CD14-positive monocyte (primary cell): ENCODE data around the gene MRPS34. TPM values are rescaled to one million over a fixed set of nuclear protein-coding genes. Genes with fewer than 3 reads are reported as not detected.
A peak's percentile ranks its signal among the peaks of the same experiment; 100 is the strongest.

Experiments
- DNase-seq, 3 donors: peaks; one replicate each; pipeline ENCODE4 v3.0.0-alpha.2; 2011 to 2022
- H2AFZ ChIP-seq: 2 replicates; pipeline ENCODE4 v1.6.0; 2012; ENCODE audit warnings: mild to moderate bottlenecking, low read depth, low read length, inconsistent platforms; ENCODE audit not compliant: insufficient read depth, poor library complexity, severe bottlenecking
- H3K27ac ChIP-seq, 2 donors: 1 replicate in 1 of 2; 2 replicates in 1 of 2; pipeline ENCODE4 v1.5.1; 2012 to 2013; ENCODE audit warnings: low read length in 2 of 2, control low read depth in 1 of 2, inconsistent platforms in 1 of 2, low read depth in 1 of 2, mild to moderate bottlenecking in 1 of 2
- H3K27me3 ChIP-seq, 2 donors: one replicate each; pipeline versions ENCODE4 v1.6.0 to v1.6.1; 2011 to 2013; ENCODE audit warnings: low read length in 2 of 2; ENCODE audit not compliant: control insufficient read depth in 2 of 2, insufficient read depth in 2 of 2
- H3K36me3 ChIP-seq, 2 donors: replicated peaks in 1 of 2; 1 replicate in 1 of 2; 2 replicates in 1 of 2; pipeline versions ENCODE4 v1.5.1 to v1.6.1; 2012 to 2013; ENCODE audit warnings: low read length in 2 of 2, control low read depth in 1 of 2, inconsistent platforms in 1 of 2, mild to moderate bottlenecking in 1 of 2; ENCODE audit not compliant: insufficient read depth in 2 of 2, control insufficient read depth in 1 of 2
- H3K4me1 ChIP-seq, 2 donors: 1 replicate in 1 of 2; 2 replicates in 1 of 2; pipeline versions ENCODE4 v1.5.1 to v1.6.1; 2012 to 2013; ENCODE audit warnings: low read length in 2 of 2, control low read depth in 1 of 2, inconsistent platforms in 1 of 2, mild to moderate bottlenecking in 1 of 2, moderate library complexity in 1 of 2; ENCODE audit not compliant: insufficient read depth in 2 of 2, control insufficient read depth in 1 of 2
- H3K4me2 ChIP-seq: replicated peaks from 2 replicates; pipeline ENCODE3; 2012; ENCODE audit warnings: low read length, moderate library complexity, mild to moderate bottlenecking; ENCODE audit not compliant: poor library complexity, severe bottlenecking; ENCODE audit errors: extremely low read depth
- H3K4me3 ChIP-seq, 3 experiments: fragments of 200-600 bp in 1 of 3; sonication (generic) in 1 of 3; replicated peaks in 1 of 3; 1 replicate in 2 of 3; 2 replicates in 1 of 3; pipeline ENCODE4 v1.5.1; 2011 to 2013; ENCODE audit warnings: low read length in 3 of 3, mild to moderate bottlenecking in 3 of 3, control low read depth in 2 of 3, low read depth in 2 of 3, inconsistent platforms in 1 of 3, moderate library complexity in 1 of 3
- H3K79me2 ChIP-seq: 2 replicates; pipeline ENCODE4 v1.6.0; 2012; ENCODE audit warnings: mild to moderate bottlenecking, control low read depth, inconsistent platforms, low read length, moderate library complexity; ENCODE audit not compliant: insufficient read depth
- H3K9ac ChIP-seq: 2 replicates; pipeline ENCODE4 v1.6.0; 2017; ENCODE audit warnings: low read length, mild to moderate bottlenecking; ENCODE audit not compliant: insufficient read depth, poor library complexity, severe bottlenecking
- H3K9me3 ChIP-seq, 2 donors: replicated peaks in 1 of 2; 1 replicate in 1 of 2; 2 replicates in 1 of 2; pipeline versions ENCODE4 v1.5.1 to v1.6.1; 2012 to 2013; ENCODE audit warnings: low read length in 2 of 2, control low read depth in 1 of 2; ENCODE audit not compliant: control insufficient read depth in 1 of 2, insufficient read depth in 1 of 2
- H4K20me1 ChIP-seq: 2 replicates; pipeline ENCODE4 v1.6.0; 2012; ENCODE audit warnings: mild to moderate bottlenecking, low read length, control low read depth, moderate library complexity; ENCODE audit not compliant: insufficient read depth
- H3K27ac Mint-ChIP-seq, 7 donors: one replicate each; pipeline ENCODE4 v1.8.0; 2020; ENCODE audit warnings: mild to moderate bottlenecking in 7 of 7, mixed read lengths in 7 of 7, moderate library complexity in 6 of 7, inconsistent platforms in 2 of 7
- H3K27me3 Mint-ChIP-seq, 3 donors: one replicate each; pipeline ENCODE4 v1.8.0; 2021 to 2022; ENCODE audit warnings: low read depth in 3 of 3, mild to moderate bottlenecking in 3 of 3, mixed read lengths in 3 of 3, moderate library complexity in 3 of 3, inconsistent platforms in 1 of 3
- H3K36me3 Mint-ChIP-seq, 2 donors: one replicate each; pipeline ENCODE4 v1.8.0; 2020; ENCODE audit warnings: mixed read lengths in 2 of 2, inconsistent platforms in 1 of 2, mild to moderate bottlenecking in 1 of 2
- H3K4me1 Mint-ChIP-seq: one replicate; pipeline ENCODE4 v1.8.0; 2020; ENCODE audit warnings: mild to moderate bottlenecking, mixed read lengths
- H3K4me3 Mint-ChIP-seq, 2 donors: one replicate each; pipeline ENCODE4 v1.8.0; 2020; ENCODE audit warnings: mild to moderate bottlenecking in 2 of 2, mixed read lengths in 2 of 2, moderate library complexity in 1 of 2
- H3K9me3 Mint-ChIP-seq, 7 donors: one replicate each; pipeline ENCODE4 v1.8.0; 2020 to 2022; ENCODE audit warnings: mixed read lengths in 7 of 7, mild to moderate bottlenecking in 6 of 7, moderate library complexity in 6 of 7, inconsistent platforms in 2 of 7
- WGBS: methylation state at CpG from one replicate; pipeline ENCODE4 v1.1.5; 2013; ENCODE audit warnings: missing lambda C conversion rate; ENCODE audit not compliant: insufficient coverage; 5-methylcytosine and 5-hydroxymethylcytosine counted together
- intact Hi-C, 2 donors: fragments of 100-400 bp; cut with micrococcal nuclease; formaldehyde crosslinking; loops; one replicate each; pipeline versions ENCODE4 v1.15.0 to v1.15.1; 2023
- polyA plus RNA-seq, 3 donors: library from polyadenylated mRNA; depleted of rRNA in 1 of 3; unstranded in 2 of 3; stranded (reverse) in 1 of 3; fragments of 300-500 nt in 2 of 3; fragments of >200 nt in 1 of 3; fragmentation: Illumina TruSeq in 2 of 3; gene quantifications; 1 replicate in 2 of 3; 2 replicates in 1 of 3; pipeline ENCODE4 v1.2.3, GENCODE V29; 2012 to 2021
- TF ChIP-seq, protein P1 (sequence below): fragments of 200-600 bp; IDR thresholded peaks from one replicate; pipeline ENCODE4 v1.8.0; 2022; ENCODE audit warnings: antibody characterized with exemption, mild to moderate bottlenecking

Gene MRPS34
- polyA plus RNA-seq, 3 donors: 34.5 to 137 (median 109) TPM

DNA sequence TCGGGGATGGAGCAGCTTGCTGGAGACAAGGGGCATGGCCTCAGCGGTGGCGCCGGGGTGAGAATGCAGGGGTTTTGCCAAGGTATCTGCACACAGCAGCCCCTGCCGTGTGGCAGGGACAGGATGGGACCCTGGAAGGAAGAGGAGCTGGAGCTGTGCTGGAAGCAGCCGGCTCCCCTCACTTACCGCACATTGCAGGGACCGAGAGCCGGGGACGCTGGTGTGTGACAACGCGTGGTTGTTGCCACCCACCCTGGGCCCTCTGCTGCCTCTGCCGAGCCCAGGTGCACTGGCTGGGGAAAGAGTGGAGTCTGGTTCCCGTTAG lies 12.9 kb upstream of the MRPS34 start:
- peaks cover 46% of the 10 kb centered on the region for H4K20me1 ChIP-seq
- no peaks in the 10 kb centered on the region for H3K27me3 ChIP-seq
- no peak overlapping the region for H3K27ac ChIP-seq
- H3K27ac Mint-ChIP-seq: no peak overlapping the region
- no peak overlapping the region for H3K4me3 Mint-ChIP-seq
- H3K9me3 Mint-ChIP-seq: no peaks in the 10 kb centered on the region
- peaks cover 49% of the 10 kb centered on the region for H3K79me2 ChIP-seq
- no peak overlapping the region for H3K4me2 ChIP-seq
- peaks cover 23 to 28% of the 10 kb centered on the region in 2 donors for H3K4me1 ChIP-seq
- no peaks in the 10 kb centered on the region for H3K27me3 Mint-ChIP-seq
- peaks cover 23% of the 10 kb centered on the region for H3K4me1 Mint-ChIP-seq
- TF ChIP-seq, protein P1, sequence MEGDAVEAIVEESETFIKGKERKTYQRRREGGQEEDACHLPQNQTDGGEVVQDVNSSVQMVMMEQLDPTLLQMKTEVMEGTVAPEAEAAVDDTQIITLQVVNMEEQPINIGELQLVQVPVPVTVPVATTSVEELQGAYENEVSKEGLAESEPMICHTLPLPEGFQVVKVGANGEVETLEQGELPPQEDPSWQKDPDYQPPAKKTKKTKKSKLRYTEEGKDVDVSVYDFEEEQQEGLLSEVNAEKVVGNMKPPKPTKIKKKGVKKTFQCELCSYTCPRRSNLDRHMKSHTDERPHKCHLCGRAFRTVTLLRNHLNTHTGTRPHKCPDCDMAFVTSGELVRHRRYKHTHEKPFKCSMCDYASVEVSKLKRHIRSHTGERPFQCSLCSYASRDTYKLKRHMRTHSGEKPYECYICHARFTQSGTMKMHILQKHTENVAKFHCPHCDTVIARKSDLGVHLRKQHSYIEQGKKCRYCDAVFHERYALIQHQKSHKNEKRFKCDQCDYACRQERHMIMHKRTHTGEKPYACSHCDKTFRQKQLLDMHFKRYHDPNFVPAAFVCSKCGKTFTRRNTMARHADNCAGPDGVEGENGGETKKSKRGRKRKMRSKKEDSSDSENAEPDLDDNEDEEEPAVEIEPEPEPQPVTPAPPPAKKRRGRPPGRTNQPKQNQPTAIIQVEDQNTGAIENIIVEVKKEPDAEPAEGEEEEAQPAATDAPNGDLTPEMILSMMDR: no peak
- peaks cover 18 to 52% of the 10 kb centered on the region in 2 donors for H3K36me3 Mint-ChIP-seq
- peaks cover 40 to 43% of the 10 kb centered on the region in 2 donors for H3K36me3 ChIP-seq
- H2AFZ ChIP-seq: no peak overlapping the region
- H3K9ac ChIP-seq: no peak overlapping the region
- no peak for DNase-seq
- intact Hi-C loops: loop anchor here in 1 of 2 donors (10.0 kb wide), 2 partner anchors 81 to 361 kb away; partner anchors contain the start of genes MAPK8IP3 and UQCC4
- no peaks in the 10 kb centered on the region for H3K9me3 ChIP-seq
- WGBS: 99% methylated on average over 14 of the region's 14 CpGs
- H3K4me3 ChIP-seq: no peak overlapping the region

DNA sequence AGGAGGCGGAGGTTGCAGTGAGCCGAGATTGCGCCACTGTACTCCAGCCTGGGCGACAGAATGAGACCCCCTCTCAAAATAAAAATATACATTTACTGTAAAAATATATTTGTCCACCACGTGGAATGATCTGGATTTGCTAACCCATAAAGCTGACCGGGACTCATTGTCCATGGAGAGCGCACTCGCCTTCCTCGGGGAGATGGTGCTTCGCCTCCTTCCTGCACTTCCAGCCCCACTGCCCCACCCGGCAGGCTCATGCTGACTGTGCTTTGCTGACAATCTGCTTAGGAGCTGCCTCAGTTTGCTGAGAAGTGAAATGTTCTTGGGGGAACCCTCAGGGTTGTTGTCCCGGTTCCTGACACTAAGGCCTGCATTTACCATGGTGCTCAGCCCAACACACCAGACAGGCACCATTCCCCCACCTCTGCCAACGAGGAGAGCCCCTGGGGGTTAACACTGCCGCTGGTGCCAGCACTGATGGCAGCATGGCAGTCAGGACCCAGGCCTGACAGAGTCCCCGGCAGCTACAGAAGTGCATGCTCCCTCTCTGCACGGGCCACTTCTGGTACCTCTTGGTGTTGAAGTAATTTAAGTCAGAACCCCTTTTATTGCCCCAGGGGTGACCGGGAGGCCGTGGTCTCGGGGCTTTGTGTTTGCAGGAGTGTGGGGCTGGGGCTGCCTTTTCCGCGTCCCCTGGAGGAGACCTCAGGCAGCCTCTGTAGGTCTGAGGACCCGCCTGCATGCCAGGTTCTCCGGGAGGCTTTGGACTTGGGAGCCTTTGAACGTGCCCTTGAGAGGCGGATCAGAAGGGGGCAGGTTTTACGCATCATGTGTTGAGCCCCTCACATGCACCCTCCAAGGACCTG lies 12.3 kb upstream of the MRPS34 start:
- H2AFZ ChIP-seq: no peak overlapping the region
- TF ChIP-seq, protein P1: no peak
- H3K4me1 Mint-ChIP-seq: peaks cover 25% of the 10 kb centered on the region
- no peaks in the 10 kb centered on the region for H3K27me3 Mint-ChIP-seq
- H3K4me3 Mint-ChIP-seq: no peak overlapping the region
- H3K79me2 ChIP-seq: peaks cover 55% of the 10 kb centered on the region
- peak overlapping the region in 2 of 7 donors; percentile 50 to 68 for H3K27ac Mint-ChIP-seq
- H3K36me3 Mint-ChIP-seq: peaks cover 16 to 53% of the 10 kb centered on the region in 2 donors
- H3K9me3 ChIP-seq: no peaks in the 10 kb centered on the region
- H3K4me1 ChIP-seq: peaks cover 25 to 33% of the 10 kb centered on the region in 2 donors
- peaks cover 37% of the 10 kb centered on the region in 2 donors for H3K36me3 ChIP-seq
- H4K20me1 ChIP-seq: peaks cover 52% of the 10 kb centered on the region
- H3K27me3 ChIP-seq: no peaks in the 10 kb centered on the region
- WGBS: 97% methylated on average over 20 of the region's 26 CpGs
- intact Hi-C loops: loop anchor here (5.0 to 10.0 kb wide), 4 partner anchors 42 to 360 kb away; partner anchors contain the start of genes FAHD1 (in 1 of the 2), HAGH (in 1 of the 2), MAPK8IP3 (in 1 of the 2) and NTHL1 (in 1 of the 2)
- no peaks in the 10 kb centered on the region for H3K9me3 Mint-ChIP-seq
- no peak for DNase-seq
- H3K9ac ChIP-seq: no peak overlapping the region
- no peak overlapping the region for H3K4me2 ChIP-seq
- H3K27ac ChIP-seq: no peak overlapping the region
- no peak overlapping the region for H3K4me3 ChIP-seq
